ENCODE measurements around the gene TSPAN12. TPM values are rescaled to one million over a fixed set of nuclear protein-coding genes. Genes with fewer than 3 reads are reported as not detected.

TSPAN12 gene
- polyA plus RNA-seq, 1 donor from 2014 or later, result 2.2 TPM

DNA sequence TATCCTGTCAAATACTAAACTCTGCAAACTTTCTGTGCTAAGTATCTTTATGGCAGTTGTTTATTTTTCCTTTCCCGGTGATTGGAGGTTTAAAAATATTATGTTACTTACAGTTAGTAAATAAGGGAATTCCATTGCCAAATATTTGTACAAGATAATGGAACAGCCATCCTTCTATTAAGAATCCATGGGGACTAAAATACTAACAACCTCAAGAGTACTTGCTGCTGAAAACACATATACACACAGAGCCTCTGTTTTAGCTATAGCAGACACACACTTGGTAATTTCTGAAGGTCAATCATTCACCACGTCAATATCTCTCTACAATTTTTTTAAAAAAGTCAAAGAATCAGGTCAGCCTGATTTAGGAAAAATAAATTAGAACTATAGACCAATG, 32.4 kb downstream of the TSPAN12 start:
- Histone ChIP-seq H3K79me2 (replicated peaks; ENCODE audit: insufficient read depth, low read length) (no peaks in the 10 kb centered on the region), H3K4me3 (ENCODE audit: low read length) (no peak overlapping the region), H4K20me1 (ENCODE audit: insufficient read depth) (no peaks in the 10 kb centered on the region), H3K36me3 (ENCODE audit: insufficient read depth, low read length) (no peaks in the 10 kb centered on the region), H3K9me2 (ENCODE audit: insufficient read depth, low read length) (no peaks in the 10 kb centered on the region), H3K27me3 (ENCODE audit: insufficient read depth, low read depth, low read length) (no peaks in the 10 kb centered on the region), H3K9ac (ENCODE audit: low read length) (no peak overlapping the region), H3K9me3 (ENCODE audit: low read length) (no peaks in the 10 kb centered on the region), H3F3A (ENCODE audit: insufficient read depth, low read length, poor library complexity, severe bottlenecking) (no peaks in the 10 kb centered on the region), H3K27ac (ENCODE audit: low read length) (no peak overlapping the region), H3K4me2 (ENCODE audit: low read length) (no peak overlapping the region), H2AFZ (ENCODE audit: low read depth, low read length) (no peak overlapping the region)
- TF ChIP-seq EP300 (conservative IDR thresholded peaks at IDR 0.05; ENCODE audit: poor library complexity, severe bottlenecking) (no peak), RAD21 (conservative IDR thresholded peaks at IDR 0.05) (no peak), MXI1 (conservative IDR thresholded peaks at IDR 0.05; ENCODE audit: poor library complexity, severe bottlenecking) (no peak)
- TF ChIP-seq, protein P1, sequence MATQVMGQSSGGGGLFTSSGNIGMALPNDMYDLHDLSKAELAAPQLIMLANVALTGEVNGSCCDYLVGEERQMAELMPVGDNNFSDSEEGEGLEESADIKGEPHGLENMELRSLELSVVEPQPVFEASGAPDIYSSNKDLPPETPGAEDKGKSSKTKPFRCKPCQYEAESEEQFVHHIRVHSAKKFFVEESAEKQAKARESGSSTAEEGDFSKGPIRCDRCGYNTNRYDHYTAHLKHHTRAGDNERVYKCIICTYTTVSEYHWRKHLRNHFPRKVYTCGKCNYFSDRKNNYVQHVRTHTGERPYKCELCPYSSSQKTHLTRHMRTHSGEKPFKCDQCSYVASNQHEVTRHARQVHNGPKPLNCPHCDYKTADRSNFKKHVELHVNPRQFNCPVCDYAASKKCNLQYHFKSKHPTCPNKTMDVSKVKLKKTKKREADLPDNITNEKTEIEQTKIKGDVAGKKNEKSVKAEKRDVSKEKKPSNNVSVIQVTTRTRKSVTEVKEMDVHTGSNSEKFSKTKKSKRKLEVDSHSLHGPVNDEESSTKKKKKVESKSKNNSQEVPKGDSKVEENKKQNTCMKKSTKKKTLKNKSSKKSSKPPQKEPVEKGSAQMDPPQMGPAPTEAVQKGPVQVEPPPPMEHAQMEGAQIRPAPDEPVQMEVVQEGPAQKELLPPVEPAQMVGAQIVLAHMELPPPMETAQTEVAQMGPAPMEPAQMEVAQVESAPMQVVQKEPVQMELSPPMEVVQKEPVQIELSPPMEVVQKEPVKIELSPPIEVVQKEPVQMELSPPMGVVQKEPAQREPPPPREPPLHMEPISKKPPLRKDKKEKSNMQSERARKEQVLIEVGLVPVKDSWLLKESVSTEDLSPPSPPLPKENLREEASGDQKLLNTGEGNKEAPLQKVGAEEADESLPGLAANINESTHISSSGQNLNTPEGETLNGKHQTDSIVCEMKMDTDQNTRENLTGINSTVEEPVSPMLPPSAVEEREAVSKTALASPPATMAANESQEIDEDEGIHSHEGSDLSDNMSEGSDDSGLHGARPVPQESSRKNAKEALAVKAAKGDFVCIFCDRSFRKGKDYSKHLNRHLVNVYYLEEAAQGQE (IDR thresholded peaks at IDR 0.05; ENCODE audit: borderline replicate concordance), result no peak

DNA sequence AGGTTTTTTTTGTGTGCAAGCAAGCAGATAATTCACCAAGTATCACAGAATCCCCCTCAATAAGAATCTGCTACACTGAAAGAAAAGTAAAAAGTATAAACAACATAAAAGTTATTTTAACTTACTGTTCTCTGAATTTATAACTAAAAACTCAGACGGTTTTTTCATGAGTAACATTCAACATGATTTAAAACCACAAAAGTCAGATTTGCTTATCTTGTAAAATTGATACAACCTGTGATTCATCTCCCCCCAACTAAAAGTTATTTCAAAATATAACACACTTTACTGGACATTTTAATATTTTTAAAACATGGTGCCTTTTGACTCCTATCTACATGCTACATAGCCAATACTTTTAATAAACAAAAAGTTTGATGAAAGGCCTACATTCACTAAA, 32.8 kb downstream of the TSPAN12 start:
- no peak overlapping the region for H3K4me3 ChIP-seq (ENCODE audit: low read length)
- H3K4me2 ChIP-seq (ENCODE audit: low read length), result no peak overlapping the region
- H3F3A ChIP-seq (ENCODE audit: insufficient read depth, low read length, poor library complexity, severe bottlenecking), result no peaks in the 10 kb centered on the region
- no peak overlapping the region for H3K9ac ChIP-seq (ENCODE audit: low read length)
- no peaks in the 10 kb centered on the region for H3K9me2 ChIP-seq (ENCODE audit: insufficient read depth, low read length)
- no peak overlapping the region for H3K27ac ChIP-seq (ENCODE audit: low read length)
- no peak overlapping the region for H2AFZ ChIP-seq (ENCODE audit: low read depth, low read length)
- H3K79me2 ChIP-seq (replicated peaks; ENCODE audit: insufficient read depth, low read length), result no peaks in the 10 kb centered on the region
- H4K20me1 ChIP-seq (ENCODE audit: insufficient read depth), result no peaks in the 10 kb centered on the region
- TF ChIP-seq EP300 (conservative IDR thresholded peaks at IDR 0.05; ENCODE audit: poor library complexity, severe bottlenecking), result no peak
- TF ChIP-seq, protein P1 (IDR thresholded peaks at IDR 0.05; ENCODE audit: borderline replicate concordance), result no peak
- no peak for TF ChIP-seq EZH2 (IDR thresholded peaks at IDR 0.05; ENCODE audit: borderline replicate concordance, insufficient read depth, low read length, poor library complexity, severe bottlenecking)
- no peak for TF ChIP-seq RAD21 (conservative IDR thresholded peaks at IDR 0.05)
- no peak for TF ChIP-seq MXI1 (conservative IDR thresholded peaks at IDR 0.05; ENCODE audit: poor library complexity, severe bottlenecking)
- TF ChIP-seq, protein P2, sequence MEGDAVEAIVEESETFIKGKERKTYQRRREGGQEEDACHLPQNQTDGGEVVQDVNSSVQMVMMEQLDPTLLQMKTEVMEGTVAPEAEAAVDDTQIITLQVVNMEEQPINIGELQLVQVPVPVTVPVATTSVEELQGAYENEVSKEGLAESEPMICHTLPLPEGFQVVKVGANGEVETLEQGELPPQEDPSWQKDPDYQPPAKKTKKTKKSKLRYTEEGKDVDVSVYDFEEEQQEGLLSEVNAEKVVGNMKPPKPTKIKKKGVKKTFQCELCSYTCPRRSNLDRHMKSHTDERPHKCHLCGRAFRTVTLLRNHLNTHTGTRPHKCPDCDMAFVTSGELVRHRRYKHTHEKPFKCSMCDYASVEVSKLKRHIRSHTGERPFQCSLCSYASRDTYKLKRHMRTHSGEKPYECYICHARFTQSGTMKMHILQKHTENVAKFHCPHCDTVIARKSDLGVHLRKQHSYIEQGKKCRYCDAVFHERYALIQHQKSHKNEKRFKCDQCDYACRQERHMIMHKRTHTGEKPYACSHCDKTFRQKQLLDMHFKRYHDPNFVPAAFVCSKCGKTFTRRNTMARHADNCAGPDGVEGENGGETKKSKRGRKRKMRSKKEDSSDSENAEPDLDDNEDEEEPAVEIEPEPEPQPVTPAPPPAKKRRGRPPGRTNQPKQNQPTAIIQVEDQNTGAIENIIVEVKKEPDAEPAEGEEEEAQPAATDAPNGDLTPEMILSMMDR (IDR thresholded peaks at IDR 0.05; ENCODE audit: poor library complexity, severe bottlenecking), result no peak
- TF ChIP-seq SMC3 (conservative IDR thresholded peaks at IDR 0.05; ENCODE audit: poor library complexity), result no peak
- TF ChIP-seq TAF1 (IDR thresholded peaks at IDR 0.05; ENCODE audit: low read depth), result no peak
- TF ChIP-seq POLR2AphosphoS5 (IDR thresholded peaks at IDR 0.05), result no peak
- H3K27me3 ChIP-seq (ENCODE audit: insufficient read depth, low read depth, low read length), result no peaks in the 10 kb centered on the region
- no peaks in the 10 kb centered on the region for H3K9me3 ChIP-seq (ENCODE audit: low read length)
- no peaks in the 10 kb centered on the region for H3K36me3 ChIP-seq (ENCODE audit: insufficient read depth, low read length)
